GM19438 (cell line): ENCODE measurements around the gene DDX41.
"Not testable (repeated sequence)": the region's sequence is repeated elsewhere in the genome, so short reads cannot be mapped to it uniquely, and the experiment has no call there.

Experiments
- ATAC-seq: cut with Tn5 transposase; IDR thresholded peaks from one replicate; pipeline ENCODE4 v1.9.1; 2021; ENCODE audit warnings: low read depth; ENCODE audit not compliant: unreplicated experiment

The DDX41 gene

GRCh38 chr5:177537389-177538361 lies 20.9 kb upstream of the DDX41 start:
- ATAC-seq: no peak

GRCh38 chr5:177536386-177536785 lies 19.6 kb upstream of the DDX41 start:
- ATAC-seq: no peak

- no peak for ATAC-seq
Measured at GRCh38 chr5:177535125-177535524, 18.4 kb upstream of the DDX41 start.

- not testable (repeated sequence) for ATAC-seq
Measured at GRCh38 chr5:177534433-177534832, 17.7 kb upstream of the DDX41 start.

- ATAC-seq: no peak
Measured at GRCh38 chr5:177531209-177531940, 14.6 kb upstream of the DDX41 start.

GRCh38 chr5:177530638-177531037 lies 13.9 kb upstream of the DDX41 start:
- no peak for ATAC-seq

GRCh38 chr5:177529247-177530203 lies 12.8 kb upstream of the DDX41 start:
- no peak for ATAC-seq

GRCh38 chr5:177528631-177529030 lies 11.9 kb upstream of the DDX41 start:
- ATAC-seq: no peak

- no peak for ATAC-seq
Measured at GRCh38 chr5:177527595-177527994, 10.8 kb upstream of the DDX41 start.

- ATAC-seq: no peak
Measured at GRCh38 chr5:177526791-177527190, 10.0 kb upstream of the DDX41 start.

- no peak for ATAC-seq
Measured at GRCh38 chr5:177526191-177526590, 9.4 kb upstream of the DDX41 start.

- no peak for ATAC-seq
Measured at GRCh38 chr5:177524941-177525655, 8.3 kb upstream of the DDX41 start.

GRCh38 chr5:177524539-177524900 lies 7.8 kb upstream of the DDX41 start:
- ATAC-seq: no peak

GRCh38 chr5:177523711-177524538 lies 7.2 kb upstream of the DDX41 start:
- no peak for ATAC-seq

GRCh38 chr5:177520916-177521513 lies 4.3 kb upstream of the DDX41 start:
- no peak for ATAC-seq

- ATAC-seq: no peak
Measured at GRCh38 chr5:177520271-177520670, 3.5 kb upstream of the DDX41 start.

- no peak for ATAC-seq
Measured at GRCh38 chr5:177519463-177520235, 2.9 kb upstream of the DDX41 start.

GRCh38 chr5:177515580-177515979 lies 1.2 kb downstream of the DDX41 start:
- ATAC-seq: no peak
